Measurements from ENCODE around the gene SYNCRIP. TPM values are rescaled to one million over a fixed set of nuclear protein-coding genes. Genes with fewer than 3 reads are reported as not detected.
A peak's percentile ranks its signal among the peaks of the same experiment; 100 is the strongest.

SYNCRIP gene
- total RNA-seq, 6 experiments from 2014 or later = 27.8 to 47.3 (median 39.4) TPM

DNA sequence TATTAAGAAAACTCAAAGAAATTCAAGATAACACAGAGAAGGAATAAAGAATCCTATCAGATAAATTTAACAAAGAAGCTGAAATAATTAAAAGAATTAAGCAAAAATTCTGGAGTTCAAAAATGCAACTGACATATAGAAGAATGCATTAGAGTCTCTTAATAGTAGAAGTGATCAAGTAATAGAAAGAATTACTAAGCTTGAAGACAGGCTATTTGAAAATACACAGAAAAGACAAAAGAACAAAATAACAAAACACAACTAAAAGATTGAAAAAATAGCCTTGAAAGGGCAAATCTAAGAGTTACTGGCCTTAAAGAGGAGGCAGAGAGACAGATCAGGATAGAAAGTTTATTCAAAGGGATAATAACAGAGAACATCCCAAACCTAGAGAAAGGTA, 61.1 kb downstream of the SYNCRIP start:
- intact Hi-C loops (cut with DNase I) = no loop called here

DNA sequence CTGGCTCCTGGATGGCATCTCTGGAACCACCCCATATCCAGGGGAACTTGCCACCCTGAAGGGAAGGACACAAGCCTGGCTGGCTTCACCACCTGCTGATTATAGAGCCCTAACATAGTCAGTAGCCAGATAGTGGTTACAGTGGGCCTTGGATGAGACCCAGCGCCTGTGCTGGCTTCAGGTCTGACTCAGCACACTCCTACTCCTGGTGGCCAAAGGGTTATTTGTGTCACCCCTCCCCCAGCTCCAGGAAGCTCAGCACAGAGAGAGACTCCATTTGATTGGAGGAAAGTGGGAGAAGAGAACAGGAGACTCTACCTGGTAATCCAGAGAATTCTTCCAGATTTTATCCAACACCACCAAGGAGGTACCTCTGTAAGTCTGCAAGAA, 61.8 kb downstream of the SYNCRIP start:
- H3K36me3 ChIP-seq = no peaks in the 10 kb centered on the region
- DNase-seq (peak in 1 of 3 donors; percentile 33), ATAC-seq (peak; percentile 12 to 64 (median 39))
- no peaks in the 10 kb centered on the region for H3K9me3 ChIP-seq
- H3K27me3 ChIP-seq = no peaks in the 10 kb centered on the region
- H3K4me1 ChIP-seq = peaks cover 0 to 53% (median 6%) of the 10 kb centered on the region in 4 donors
- TF ChIP-seq, protein P1, sequence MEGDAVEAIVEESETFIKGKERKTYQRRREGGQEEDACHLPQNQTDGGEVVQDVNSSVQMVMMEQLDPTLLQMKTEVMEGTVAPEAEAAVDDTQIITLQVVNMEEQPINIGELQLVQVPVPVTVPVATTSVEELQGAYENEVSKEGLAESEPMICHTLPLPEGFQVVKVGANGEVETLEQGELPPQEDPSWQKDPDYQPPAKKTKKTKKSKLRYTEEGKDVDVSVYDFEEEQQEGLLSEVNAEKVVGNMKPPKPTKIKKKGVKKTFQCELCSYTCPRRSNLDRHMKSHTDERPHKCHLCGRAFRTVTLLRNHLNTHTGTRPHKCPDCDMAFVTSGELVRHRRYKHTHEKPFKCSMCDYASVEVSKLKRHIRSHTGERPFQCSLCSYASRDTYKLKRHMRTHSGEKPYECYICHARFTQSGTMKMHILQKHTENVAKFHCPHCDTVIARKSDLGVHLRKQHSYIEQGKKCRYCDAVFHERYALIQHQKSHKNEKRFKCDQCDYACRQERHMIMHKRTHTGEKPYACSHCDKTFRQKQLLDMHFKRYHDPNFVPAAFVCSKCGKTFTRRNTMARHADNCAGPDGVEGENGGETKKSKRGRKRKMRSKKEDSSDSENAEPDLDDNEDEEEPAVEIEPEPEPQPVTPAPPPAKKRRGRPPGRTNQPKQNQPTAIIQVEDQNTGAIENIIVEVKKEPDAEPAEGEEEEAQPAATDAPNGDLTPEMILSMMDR (IDR thresholded peaks at IDR 0.05) = peak in 1 of 4 donors; percentile 13
- TF ChIP-seq POLR2A (IDR thresholded peaks at IDR 0.05) = no peak
- intact Hi-C loops (cut with DNase I) = no loop called here
- peak overlapping the region in 2 of 3 donors; percentile 54 to 61 for H3K27ac ChIP-seq
- no peak overlapping the region for H3K4me3 ChIP-seq
- WGBS (ENCODE audit: insufficient coverage, low coverage, low lambda C conversion rate, missing lambda C conversion rate) = no CpG with 5 or more reads among the region's 1 CpG

More for the DNA sequence above, 61.1 kb downstream of the SYNCRIP start:
- no peak for ATAC-seq
- peaks cover 0 to 46% (median 6%) of the 10 kb centered on the region in 4 donors for H3K4me1 ChIP-seq
- H3K4me3 ChIP-seq = no peak overlapping the region
- H3K27ac ChIP-seq = no peak overlapping the region
- no peaks in the 10 kb centered on the region for H3K9me3 ChIP-seq
- no peak for DNase-seq
- no peaks in the 10 kb centered on the region for H3K36me3 ChIP-seq
- no peak for TF ChIP-seq POLR2A (IDR thresholded peaks at IDR 0.05)
- TF ChIP-seq, protein P1 (IDR thresholded peaks at IDR 0.05) = no peak
- H3K27me3 ChIP-seq = no peaks in the 10 kb centered on the region

DNA sequence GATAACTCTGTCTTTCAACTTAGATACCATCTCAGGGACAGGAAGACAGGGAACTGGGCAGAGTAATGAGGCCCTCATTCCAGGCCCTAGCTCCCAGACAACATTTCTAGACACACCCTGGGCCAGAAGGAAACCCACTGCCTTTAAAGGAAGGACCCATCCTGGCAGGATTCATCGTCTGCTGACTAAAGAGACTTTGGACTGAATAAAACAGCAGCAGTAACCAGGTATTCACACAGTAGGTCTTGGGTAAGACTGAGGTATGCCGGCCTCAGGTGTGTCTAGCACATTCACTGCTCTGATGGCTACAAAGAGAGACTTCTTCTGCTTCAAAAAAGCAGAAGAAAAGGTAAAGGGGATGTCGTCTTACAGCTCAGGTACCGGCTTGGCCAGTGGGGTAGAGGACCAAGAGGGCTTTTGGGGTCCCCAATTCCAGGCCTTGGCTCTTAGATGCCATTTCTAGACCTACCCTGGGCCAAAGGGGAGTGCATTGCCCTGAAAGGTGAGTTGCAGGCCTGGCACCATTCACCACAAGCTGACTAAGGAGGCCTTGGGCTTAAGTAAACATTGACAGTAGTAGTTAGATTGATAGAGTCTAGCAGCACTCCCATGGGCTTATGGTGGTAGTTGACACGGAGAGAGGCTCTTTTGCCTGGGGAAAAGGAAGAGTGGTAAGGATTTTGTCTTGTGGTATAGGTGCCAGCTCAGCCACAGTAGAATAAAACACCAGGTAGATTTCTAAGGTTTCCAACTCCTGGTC, 62.4 kb downstream of the SYNCRIP start:
- Histone ChIP-seq H3K27me3 (no peaks in the 10 kb centered on the region), H3K4me3 (no peak overlapping the region), H3K4me1 (peaks cover 0 to 59% (median 6%) of the 10 kb centered on the region in 4 donors), H3K9me3 (no peaks in the 10 kb centered on the region), H3K27ac (peak overlapping the region; percentile 54 to 61 (median 57)), H3K36me3 (no peaks in the 10 kb centered on the region)
- DNase-seq (peak; percentile 53 to 68 (median 63)), ATAC-seq (peak; percentile 78 to 93 (median 87))
- intact Hi-C loops (cut with DNase I) = no loop called here
- 37% methylated on average over 2 of the region's 5 CpGs for WGBS (ENCODE audit: insufficient coverage, low coverage, low lambda C conversion rate, missing lambda C conversion rate)
- no peak for TF ChIP-seq POLR2A (IDR thresholded peaks at IDR 0.05)

GRCh38 chr6:85579581-85579980, 63.1 kb downstream of the SYNCRIP start:
- peak overlapping the region; percentile 54 to 61 (median 57) for H3K27ac ChIP-seq
- H3K36me3 ChIP-seq = no peaks in the 10 kb centered on the region
- peak; percentile 33 to 82 (median 69) for DNase-seq
- no peaks in the 10 kb centered on the region for H3K27me3 ChIP-seq
- TF ChIP-seq, protein P1 (IDR thresholded peaks at IDR 0.05) = peak in 2 of 4 donors; percentile 14 to 29
- TF ChIP-seq POLR2A (IDR thresholded peaks at IDR 0.05) = no peak
- H3K4me1 ChIP-seq = peaks cover 0 to 66% (median 8%) of the 10 kb centered on the region in 4 donors
- intact Hi-C loops (cut with DNase I) = no loop called here
- H3K4me3 ChIP-seq = no peak overlapping the region
- peak; percentile 75 to 94 (median 88) for ATAC-seq
- H3K9me3 ChIP-seq = no peaks in the 10 kb centered on the region
- 54% methylated on average over 2 of the region's 4 CpGs for WGBS (ENCODE audit: insufficient coverage, low coverage, low lambda C conversion rate, missing lambda C conversion rate)

DNA sequence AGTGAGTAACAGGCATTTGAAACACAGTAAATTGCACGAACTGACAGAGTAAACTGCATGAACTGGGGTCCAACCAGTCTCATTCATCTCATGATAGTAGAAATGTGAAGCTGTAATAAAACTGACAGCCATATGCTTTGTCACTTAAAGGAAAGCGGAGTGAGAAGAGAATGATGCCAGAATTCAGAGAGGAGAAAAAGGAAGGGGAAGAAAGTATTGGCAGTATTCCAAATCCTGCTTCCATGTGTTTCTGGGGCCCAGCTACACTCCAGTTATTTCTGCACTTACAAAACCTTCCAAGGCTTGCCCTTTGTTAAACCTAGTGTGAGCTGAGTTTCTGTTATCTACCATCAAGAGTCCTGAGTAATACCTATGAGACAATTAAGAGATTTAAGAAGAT, 66.2 kb downstream of the SYNCRIP start:
- TF ChIP-seq, protein P1 (IDR thresholded peaks at IDR 0.05) = no peak
- TF ChIP-seq POLR2A (IDR thresholded peaks at IDR 0.05) = no peak
- Histone ChIP-seq H3K27me3 (no peaks in the 10 kb centered on the region), H3K9me3 (no peaks in the 10 kb centered on the region), H3K4me3 (no peak overlapping the region), H3K36me3 (peaks cover 0 to under 1% (median 0%) of the 10 kb centered on the region in 4 donors), H3K27ac (no peak overlapping the region), H3K4me1 (peaks cover 0 to 69% (median 8%) of the 10 kb centered on the region in 4 donors)
- WGBS (ENCODE audit: insufficient coverage, low coverage, low lambda C conversion rate, missing lambda C conversion rate) = 55% methylated on average over 2 of the region's 2 CpGs
- DNase-seq (no peak), ATAC-seq (no peak)
- intact Hi-C loops (cut with DNase I) = no loop called here
